22Rv1 (cell line): Measurements from ENCODE around the gene AIP.

Experiments
- CTCF ChIP-seq: fragments of 450-650 bp; IDR thresholded peaks from 2 replicates; pipeline ENCODE4 v1.5.1; 2017; ENCODE audit warnings: mild to moderate bottlenecking
- ZFX ChIP-seq: fragments of 450-650 bp; IDR thresholded peaks from 2 replicates; pipeline ENCODE4 v1.6.1; 2017; ENCODE audit warnings: antibody characterized with exemption, borderline replicate concordance

- TF ChIP-seq CTCF (no peak), ZFX (no peak)
These were observed 19.0 kb upstream of the AIP start for GRCh38 chr11:67463680-67464410.
